SK-N-SH (cell line): Measurements from ENCODE around the gene C4A.

Experiments
- CTCF ChIP-seq: fragments of 200-600 bp; sonication (generic); IDR thresholded peaks from 2 replicates; pipeline ENCODE4 v1.6.1; 2017; ENCODE audit warnings: antibody characterized with exemption, mild to moderate bottlenecking, moderate library complexity
- SIN3A ChIP-seq: IDR thresholded peaks from 2 replicates; pipeline ENCODE4 v1.6.1; 2012; ENCODE audit warnings: low read depth, mild to moderate bottlenecking, low read length, moderate library complexity, borderline replicate concordance
- TF ChIP-seq, protein P1 (sequence below): IDR thresholded peaks from 2 replicates; pipeline ENCODE4 v1.4.0; 2012; ENCODE audit warnings: low read depth

DNA sequence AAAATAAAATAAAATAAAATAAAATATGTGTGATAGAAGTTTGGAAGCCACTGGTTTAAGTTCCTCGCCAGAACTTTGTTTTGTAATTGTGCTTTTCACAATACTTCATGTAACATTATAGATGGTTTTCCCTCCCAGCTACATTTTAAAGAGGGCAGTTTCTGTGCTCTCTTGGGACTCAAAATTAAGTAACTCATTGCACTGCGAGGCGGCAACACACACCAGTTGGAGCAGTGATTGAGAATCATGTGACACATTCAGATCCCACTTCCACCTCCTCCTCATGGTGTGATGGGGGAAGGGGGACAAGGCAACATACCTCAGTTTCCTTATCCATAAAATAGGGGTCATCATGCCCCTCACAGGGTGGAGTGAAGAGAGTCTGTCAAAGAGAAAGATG lies 46.8 kb upstream of the C4A start:
- TF ChIP-seq, protein P1, sequence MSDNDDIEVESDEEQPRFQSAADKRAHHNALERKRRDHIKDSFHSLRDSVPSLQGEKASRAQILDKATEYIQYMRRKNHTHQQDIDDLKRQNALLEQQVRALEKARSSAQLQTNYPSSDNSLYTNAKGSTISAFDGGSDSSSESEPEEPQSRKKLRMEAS = no peak
- no peak for TF ChIP-seq CTCF
- no peak for TF ChIP-seq SIN3A
